ENCODE results near the gene LRRC49.
"Not testable (repeated sequence)": the region's sequence is repeated elsewhere in the genome, so short reads cannot be mapped to it uniquely, and the experiment has no call there.

LRRC49 gene

GRCh38 chr15:70867911-70868467, 24.6 kb upstream of the LRRC49 start:
- DNase-seq (ENCODE audit: low read depth), result no peak

- DNase-seq (ENCODE audit: low read depth), result no peak
Measured at GRCh38 chr15:70869346-70869745, 23.3 kb upstream of the LRRC49 start.

GRCh38 chr15:70870051-70870450, 22.6 kb upstream of the LRRC49 start:
- DNase-seq (ENCODE audit: low read depth), result no peak

- not testable (repeated sequence) for DNase-seq (ENCODE audit: low read depth)
Measured at GRCh38 chr15:70871490-70871889, 21.1 kb upstream of the LRRC49 start.

GRCh38 chr15:70873232-70874054, 19.2 kb upstream of the LRRC49 start:
- no peak for DNase-seq (ENCODE audit: low read depth)

- no peak for DNase-seq (ENCODE audit: low read depth)
Measured at GRCh38 chr15:70875001-70875782, 17.4 kb upstream of the LRRC49 start.

- no peak for DNase-seq (ENCODE audit: low read depth)
Measured at GRCh38 chr15:70876011-70876410, 16.6 kb upstream of the LRRC49 start.

- no peak for DNase-seq (ENCODE audit: low read depth)
Measured at GRCh38 chr15:70876683-70877082, 15.9 kb upstream of the LRRC49 start.

GRCh38 chr15:70879401-70879800, 13.2 kb upstream of the LRRC49 start:
- DNase-seq (ENCODE audit: low read depth), result no peak

GRCh38 chr15:70880781-70881180, 11.8 kb upstream of the LRRC49 start:
- DNase-seq (ENCODE audit: low read depth), result no peak

- DNase-seq (ENCODE audit: low read depth), result no peak
Measured at GRCh38 chr15:70882361-70882760, 10.3 kb upstream of the LRRC49 start.

GRCh38 chr15:70892912-70893560, 410 bp downstream of the LRRC49 start:
- DNase-seq (ENCODE audit: low read depth), result no peak

- no peak for DNase-seq (ENCODE audit: low read depth)
Measured at GRCh38 chr15:70902107-70902506, 9.5 kb downstream of the LRRC49 start.

GRCh38 chr15:70906842-70907241, 14.2 kb downstream of the LRRC49 start:
- no peak for DNase-seq (ENCODE audit: low read depth)

- DNase-seq (ENCODE audit: low read depth), result no peak
Measured at GRCh38 chr15:70907784-70908471, 15.3 kb downstream of the LRRC49 start.

- DNase-seq (ENCODE audit: low read depth), result no peak
Measured at GRCh38 chr15:70910958-70911357, 18.3 kb downstream of the LRRC49 start.

- no peak for DNase-seq (ENCODE audit: low read depth)
Measured at GRCh38 chr15:70912187-70912586, 19.6 kb downstream of the LRRC49 start.

- DNase-seq (ENCODE audit: low read depth), result no peak
Measured at GRCh38 chr15:70916531-70916930, 23.9 kb downstream of the LRRC49 start.

- DNase-seq (ENCODE audit: low read depth), result no peak
Measured at GRCh38 chr15:70917955-70918354, 25.3 kb downstream of the LRRC49 start.

GRCh38 chr15:70920981-70921696, 28.5 kb downstream of the LRRC49 start:
- no peak for DNase-seq (ENCODE audit: low read depth)

- no peak for DNase-seq (ENCODE audit: low read depth)
Measured at GRCh38 chr15:70922119-70922518, 29.5 kb downstream of the LRRC49 start.
